22Rv1 (cell line): Measurements from ENCODE around the gene C8A.

Experiments
- H3K27ac ChIP-seq: fragments of 450-650 bp; 2 replicates; pipeline ENCODE4 v1.5.1; 2017
- CTCF ChIP-seq: fragments of 450-650 bp; IDR thresholded peaks from 2 replicates; pipeline ENCODE4 v1.5.1; 2017; ENCODE audit warnings: mild to moderate bottlenecking
- ZFX ChIP-seq: fragments of 450-650 bp; IDR thresholded peaks from 2 replicates; pipeline ENCODE4 v1.6.1; 2017; ENCODE audit warnings: antibody characterized with exemption, borderline replicate concordance

C8A gene

GRCh38 chr1:56837244-56837939 is 17.2 kb upstream of the C8A start:
- no peak for TF ChIP-seq ZFX
- no peak for TF ChIP-seq CTCF
- H3K27ac ChIP-seq, result no peak overlapping the region

- no peak for TF ChIP-seq ZFX
- no peak for TF ChIP-seq CTCF
- no peak overlapping the region for H3K27ac ChIP-seq
Measured at GRCh38 chr1:56838759-56839158, 15.8 kb upstream of the C8A start.

- no peak for TF ChIP-seq CTCF
- TF ChIP-seq ZFX, result no peak
- no peak overlapping the region for H3K27ac ChIP-seq
Measured at GRCh38 chr1:56843544-56843943, 11.1 kb upstream of the C8A start.

- TF ChIP-seq ZFX, result no peak
- no peak for TF ChIP-seq CTCF
- H3K27ac ChIP-seq, result no peak overlapping the region
Measured at GRCh38 chr1:56844545-56845136, 10.0 kb upstream of the C8A start.

- H3K27ac ChIP-seq, result no peak overlapping the region
Measured at GRCh38 chr1:56845343-56845742, 9.3 kb upstream of the C8A start.

GRCh38 chr1:56849750-56850149 is 4.8 kb upstream of the C8A start:
- no peak for TF ChIP-seq CTCF
- no peak overlapping the region for H3K27ac ChIP-seq

More at GRCh38 chr1:56845343-56845742, 9.3 kb upstream of the C8A start:
- TF ChIP-seq CTCF (no peak), ZFX (no peak)

- TF ChIP-seq ZFX (no peak), CTCF (no peak)
- no peak overlapping the region for H3K27ac ChIP-seq
Measured at GRCh38 chr1:56850411-56850810, 4.2 kb upstream of the C8A start.
